ENCODE results near the gene EIF4E2.

The EIF4E2 gene

GRCh38 chr2:232600053-232600773, 49.7 kb downstream of the EIF4E2 start:
- DNase-seq (ENCODE audit: low spot score): no peak

DNA sequence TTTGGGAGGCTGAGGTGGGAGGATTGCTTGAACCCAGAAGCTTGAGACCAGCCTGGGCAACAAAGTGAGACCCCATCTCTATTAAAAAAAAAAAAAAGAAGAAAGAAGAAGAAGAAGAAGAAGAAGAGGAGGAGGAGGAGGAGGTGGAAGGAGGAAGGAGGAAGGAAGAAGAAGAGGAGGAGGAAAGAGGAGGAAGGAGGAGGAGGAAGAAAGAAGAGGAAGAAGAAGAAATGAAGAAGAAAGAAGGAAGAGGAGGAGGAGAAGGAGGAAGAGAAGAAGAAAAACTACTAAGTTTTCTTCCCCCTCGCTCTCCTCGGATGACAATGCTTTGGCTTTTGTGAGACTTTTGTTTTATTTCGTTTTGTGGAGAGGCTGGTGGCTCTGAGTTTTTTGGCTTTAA, 52.8 kb downstream of the EIF4E2 start:
- DNase-seq (ENCODE audit: low spot score): no peak

DNA sequence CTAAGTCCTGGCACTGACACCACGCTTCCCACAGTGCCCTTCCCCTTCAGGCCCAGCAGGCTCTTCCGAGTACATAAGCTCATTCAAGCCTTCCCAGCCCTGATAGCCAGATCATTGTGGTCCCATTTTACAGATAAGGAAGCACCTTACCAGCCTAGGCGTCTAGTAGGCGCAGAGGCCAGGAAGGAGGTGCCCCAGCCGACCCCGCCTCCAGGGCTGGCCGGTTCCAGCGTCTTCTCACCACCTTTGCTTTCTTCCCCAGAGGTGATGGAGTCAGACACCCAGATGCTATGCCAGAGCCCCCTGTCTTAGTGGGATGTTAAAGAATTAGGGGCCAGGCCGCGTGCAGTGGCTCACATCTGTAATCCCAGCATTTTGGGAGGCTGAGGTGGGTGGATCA, 54.0 kb downstream of the EIF4E2 start:
- DNase-seq (ENCODE audit: low spot score): no peak

DNA sequence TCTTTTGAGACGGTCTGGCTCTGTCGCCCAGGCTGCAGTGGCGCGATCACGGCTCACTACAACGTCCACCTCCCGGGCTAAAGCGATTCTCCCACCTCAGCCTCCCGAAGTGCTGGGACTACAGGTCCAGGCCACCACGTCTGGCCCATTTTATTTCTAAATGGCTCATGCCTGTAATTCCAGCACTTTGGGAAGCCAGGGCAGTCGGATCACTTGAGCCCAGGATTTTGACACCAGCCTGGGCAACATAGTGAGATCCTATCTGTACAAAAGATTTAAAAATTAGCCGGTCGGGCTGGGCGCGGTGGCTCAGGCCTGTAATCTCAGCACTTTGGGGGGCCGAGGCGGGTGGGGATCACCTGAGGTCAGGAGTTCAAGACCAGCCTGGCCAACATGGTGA, 56.5 kb downstream of the EIF4E2 start:
- no peak for DNase-seq (ENCODE audit: low spot score)

DNA sequence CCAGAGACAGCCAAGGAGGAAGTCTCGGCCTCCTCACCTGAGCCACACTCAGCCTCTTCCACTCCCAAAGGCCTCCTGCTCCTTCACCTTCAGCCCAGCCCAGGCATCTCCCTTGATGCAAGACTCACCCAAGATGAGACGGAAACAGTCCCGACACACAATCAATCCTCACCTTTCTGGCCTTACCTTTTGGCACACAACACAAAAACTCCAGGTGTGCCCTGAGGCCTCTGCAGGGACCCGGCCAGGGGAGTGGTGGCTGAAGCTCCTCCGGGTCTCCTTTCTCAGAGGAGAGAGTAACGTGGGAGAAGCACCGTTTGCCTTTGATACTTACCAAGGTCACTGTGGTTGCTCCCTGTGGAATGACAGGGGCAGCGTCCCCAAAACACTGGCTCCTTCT, 59.1 kb downstream of the EIF4E2 start:
- no peak for DNase-seq (ENCODE audit: low spot score)

GRCh38 chr2:232610081-232610480, 59.6 kb downstream of the EIF4E2 start:
- no peak for DNase-seq (ENCODE audit: low spot score)

GRCh38 chr2:232611061-232611460, 60.6 kb downstream of the EIF4E2 start:
- no peak for DNase-seq (ENCODE audit: low spot score)

- peak; percentile 62 for DNase-seq (ENCODE audit: low spot score)
These were observed 61.2 kb downstream of the EIF4E2 start for GRCh38 chr2:232611559-232612218.

GRCh38 chr2:232613538-232614134, 63.1 kb downstream of the EIF4E2 start:
- DNase-seq (ENCODE audit: low spot score): no peak

DNA sequence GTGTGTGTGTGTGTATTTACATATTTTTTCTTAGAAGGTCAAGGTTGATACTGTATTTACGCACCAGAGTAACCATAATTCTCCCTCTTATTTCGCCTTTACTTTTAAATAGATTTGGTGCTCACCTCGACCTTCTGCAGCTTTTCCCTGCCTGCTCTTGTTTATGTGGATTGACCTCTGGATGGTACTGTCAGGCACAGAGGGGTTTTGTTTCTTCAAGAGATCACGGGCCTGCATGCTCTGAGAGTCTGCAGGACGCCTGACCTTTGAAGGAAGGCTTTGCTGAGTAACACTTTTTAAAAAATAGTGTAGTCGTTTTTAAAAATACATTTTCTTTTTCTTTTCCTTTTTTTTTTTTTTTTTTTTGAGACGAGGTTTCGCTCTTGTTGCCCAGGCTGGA, 64.8 kb downstream of the EIF4E2 start:
- DNase-seq (ENCODE audit: low spot score): no peak

Measured in HuH-7.5 (cell line).